ENCODE data around the gene ADGRE3.

Gene ADGRE3

GRCh38 chr19:14674764-14675163 is at the start of gene ADGRE3:
Gene ADGRE3, minus strand, starts transcription at chr19:14674844. Its CDS starts 74 bp downstream, at chr19:14674770.
- peak; percentile 0 for DNase-seq

GRCh38 chr19:14722127-14722526 is 47.5 kb upstream of the ADGRE3 start:
- no peak for DNase-seq

GRCh38 chr19:14719162-14719561 is 44.5 kb upstream of the ADGRE3 start:
- DNase-seq, result no peak

GRCh38 chr19:14718522-14719116 is 44.0 kb upstream of the ADGRE3 start:
- DNase-seq, result no peak

GRCh38 chr19:14715841-14716240 is 41.2 kb upstream of the ADGRE3 start:
- DNase-seq, result no peak

GRCh38 chr19:14704450-14704849 is 29.8 kb upstream of the ADGRE3 start:
- DNase-seq, result no peak

GRCh38 chr19:14703833-14704232 is 29.2 kb upstream of the ADGRE3 start:
- DNase-seq, result no peak

- no peak for DNase-seq
These were observed 26.2 kb upstream of the ADGRE3 start for GRCh38 chr19:14700711-14701375.

GRCh38 chr19:14699641-14700040 is 25.0 kb upstream of the ADGRE3 start:
- no peak for DNase-seq

GRCh38 chr19:14695471-14695870 is 20.8 kb upstream of the ADGRE3 start:
- no peak for DNase-seq

- DNase-seq, result no peak
These were observed 20.1 kb upstream of the ADGRE3 start for GRCh38 chr19:14694641-14695266.

- peak; percentile 93 for DNase-seq
These were observed 15.2 kb upstream of the ADGRE3 start, which contains the start of gene ZNF333 for GRCh38 chr19:14689598-14690503. Gene ZNF333, plus strand, starts transcription at chr19:14690048. Its CDS starts 3,444 bp downstream, at chr19:14693492.

- no peak for DNase-seq
These were observed 11.8 kb upstream of the ADGRE3 start for GRCh38 chr19:14686411-14686810.

- no peak for DNase-seq
These were observed 8.8 kb upstream of the ADGRE3 start for GRCh38 chr19:14683439-14683838.

GRCh38 chr19:14682084-14682483 is 7.4 kb upstream of the ADGRE3 start:
- no peak for DNase-seq

GRCh38 chr19:14678199-14678598 is 3.6 kb upstream of the ADGRE3 start:
- DNase-seq, result no peak

GRCh38 chr19:14677464-14677863 is 2.8 kb upstream of the ADGRE3 start:
- DNase-seq, result no peak

- no peak for DNase-seq
These were observed 2.1 kb upstream of the ADGRE3 start for GRCh38 chr19:14676762-14677161.

- no peak for DNase-seq
These were observed 1.6 kb downstream of the ADGRE3 start for GRCh38 chr19:14673088-14673487.

- DNase-seq, result no peak
These were observed 2.3 kb downstream of the ADGRE3 start for GRCh38 chr19:14672188-14672872.

- no peak for DNase-seq
These were observed 4.2 kb downstream of the ADGRE3 start for GRCh38 chr19:14670408-14670807.

- no peak for DNase-seq
These were observed 4.7 kb downstream of the ADGRE3 start for GRCh38 chr19:14669940-14670339.
